T-helper 9 cell (primary cell): ENCODE results near the gene LAX1.

ENCODE experiments used
- DNase-seq: peaks from one replicate; pipeline ENCODE4 v3.0.0-alpha.2; 2020

Gene LAX1

DNA sequence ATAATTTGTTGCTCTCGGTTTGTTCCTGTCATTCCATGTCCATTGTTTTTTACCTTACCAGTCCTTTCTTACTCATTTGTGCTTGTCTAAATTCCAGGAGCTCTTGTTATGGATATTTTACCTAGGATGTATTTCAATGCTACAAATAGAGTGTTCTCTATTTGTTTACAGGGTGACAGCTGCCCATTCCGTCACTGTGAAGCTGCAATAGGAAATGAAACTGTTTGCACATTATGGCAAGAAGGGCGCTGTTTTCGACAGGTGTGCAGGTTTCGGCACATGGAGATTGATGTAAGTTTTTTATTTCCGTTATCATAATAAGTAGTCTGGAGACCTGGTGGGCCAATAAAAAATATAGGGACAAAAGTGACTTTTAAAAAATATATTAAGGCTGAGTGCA is 53.4 kb downstream of the LAX1 start:
- no peak for DNase-seq

GRCh38 chr1:203823306-203823705 is 58.3 kb downstream of the LAX1 start:
- DNase-seq, result no peak
